K562 (cell line): Measurements from ENCODE around the gene ZNF503. TPM values are rescaled to one million over a fixed set of nuclear protein-coding genes. Genes with fewer than 3 reads are reported as not detected.

Experiments
- SAFB ChIP-seq: fragments of 200-400 bp; formaldehyde crosslinking; IDR thresholded peaks from 2 replicates; pipeline ENCODE4 v1.6.1; 2017; ENCODE audit warnings: low read depth, low read length, borderline replicate concordance
- ZNF280A ChIP-seq: fragments of 450-650 bp; IDR thresholded peaks from 2 replicates; pipeline ENCODE4 v1.6.1; 2018; ENCODE audit warnings: mild to moderate bottlenecking, low read depth; ENCODE audit not compliant: partially characterized antibody
- polyA plus RNA-seq, 8 experiments: library from polyadenylated mRNA; depleted of rRNA in 4 of 8; stranded (reverse) in 5 of 8; unstranded in 3 of 8; fragments of >200 nt; fragmentation: Nextera tagmentation in 2 of 8; fragmentation: Illumina TruSeq in 1 of 8; extraction: Ambion mirVana in 2 of 8; extraction: Trizol in 1 of 8; gene quantifications; 2 replicates each; pipeline versions ENCODE4 v1.2.1 to v1.2.3, GENCODE V29; 2011 to 2014; ENCODE audit warnings: inconsistent platforms in 1 of 8, missing spikeins in 1 of 8
- total RNA-seq, 7 experiments: library from RNA; depleted of rRNA in 6 of 7; stranded (reverse); fragments of >200 nt in 6 of 7; fragmentation: Illumina TruSeq in 2 of 7; extraction: Trizol in 2 of 7; gene quantifications; 2 replicates each; pipeline versions ENCODE4 v1.2.1 to v1.2.3, GENCODE V29; 2011 to 2021; ENCODE audit warnings: low replicate concordance in 1 of 7
- TF ChIP-seq, protein P1 (sequence below), 2 experiments: fragments of 150-350 bp in 1 of 2; IDR thresholded peaks; 2 replicates each; pipeline ENCODE4 v1.6.1; 2012 to 2016; ENCODE audit warnings: low read depth in 2 of 2, low read length in 2 of 2, mild to moderate bottlenecking in 1 of 2, moderate library complexity in 1 of 2

The ZNF503 gene
- total and polyA plus RNA-seq, 9 of the 15 experiments (the other 6 are each of a cell fraction or from before 2014, with no cell fraction given): not detected

- TF ChIP-seq, protein P1, sequence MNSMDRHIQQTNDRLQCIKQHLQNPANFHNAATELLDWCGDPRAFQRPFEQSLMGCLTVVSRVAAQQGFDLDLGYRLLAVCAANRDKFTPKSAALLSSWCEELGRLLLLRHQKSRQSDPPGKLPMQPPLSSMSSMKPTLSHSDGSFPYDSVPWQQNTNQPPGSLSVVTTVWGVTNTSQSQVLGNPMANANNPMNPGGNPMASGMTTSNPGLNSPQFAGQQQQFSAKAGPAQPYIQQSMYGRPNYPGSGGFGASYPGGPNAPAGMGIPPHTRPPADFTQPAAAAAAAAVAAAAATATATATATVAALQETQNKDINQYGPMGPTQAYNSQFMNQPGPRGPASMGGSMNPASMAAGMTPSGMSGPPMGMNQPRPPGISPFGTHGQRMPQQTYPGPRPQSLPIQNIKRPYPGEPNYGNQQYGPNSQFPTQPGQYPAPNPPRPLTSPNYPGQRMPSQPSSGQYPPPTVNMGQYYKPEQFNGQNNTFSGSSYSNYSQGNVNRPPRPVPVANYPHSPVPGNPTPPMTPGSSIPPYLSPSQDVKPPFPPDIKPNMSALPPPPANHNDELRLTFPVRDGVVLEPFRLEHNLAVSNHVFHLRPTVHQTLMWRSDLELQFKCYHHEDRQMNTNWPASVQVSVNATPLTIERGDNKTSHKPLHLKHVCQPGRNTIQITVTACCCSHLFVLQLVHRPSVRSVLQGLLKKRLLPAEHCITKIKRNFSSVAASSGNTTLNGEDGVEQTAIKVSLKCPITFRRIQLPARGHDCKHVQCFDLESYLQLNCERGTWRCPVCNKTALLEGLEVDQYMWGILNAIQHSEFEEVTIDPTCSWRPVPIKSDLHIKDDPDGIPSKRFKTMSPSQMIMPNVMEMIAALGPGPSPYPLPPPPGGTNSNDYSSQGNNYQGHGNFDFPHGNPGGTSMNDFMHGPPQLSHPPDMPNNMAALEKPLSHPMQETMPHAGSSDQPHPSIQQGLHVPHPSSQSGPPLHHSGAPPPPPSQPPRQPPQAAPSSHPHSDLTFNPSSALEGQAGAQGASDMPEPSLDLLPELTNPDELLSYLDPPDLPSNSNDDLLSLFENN (IDR thresholded peaks at IDR 0.05; ENCODE audit: low read depth in 2 of 2, low read length in 2 of 2): no peak
- TF ChIP-seq SAFB: no peak
- TF ChIP-seq ZNF280A: no peak
- TF ChIP-seq, all 486 proteins: peak for 5
Observed at GRCh38 chr10:75431180-75432111, 29.9 kb upstream of the ZNF503 start, which contains the start of gene LRMDA (continued).
